Measurements from ENCODE around the gene PIK3AP1.

PIK3AP1 gene

DNA sequence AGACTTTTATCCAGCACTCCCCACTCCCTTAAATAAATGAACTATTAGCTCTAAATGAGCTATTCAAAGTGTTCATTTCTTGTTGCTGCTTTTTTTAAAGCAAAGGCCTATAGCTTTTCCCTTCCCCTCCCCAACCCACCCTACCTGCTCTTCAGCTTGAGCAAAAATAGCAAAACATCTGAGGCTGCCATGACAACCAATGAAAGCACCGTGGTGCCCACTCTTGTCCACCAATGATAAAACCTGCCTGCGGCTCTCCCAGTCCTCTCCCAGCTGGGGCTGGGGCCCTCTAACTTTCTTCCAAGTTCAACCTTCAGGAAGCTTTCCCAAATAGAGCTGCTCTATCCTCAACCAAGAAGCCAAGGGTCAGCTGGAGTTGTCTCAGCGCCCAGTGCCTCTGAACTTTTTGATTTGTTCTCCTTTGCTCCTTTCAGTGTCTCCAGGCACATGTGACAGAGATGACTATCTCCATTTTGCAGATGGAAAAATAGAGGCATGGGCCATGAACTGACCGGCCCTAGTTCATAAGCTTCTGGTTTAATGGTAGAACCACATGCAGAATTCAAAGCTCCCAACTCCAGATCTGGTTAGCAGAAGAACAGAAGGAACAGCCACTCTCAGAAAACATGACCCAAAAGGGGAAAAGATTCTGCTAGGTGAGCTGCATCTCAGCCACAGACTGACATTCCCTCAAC is 47.7 kb downstream of the PIK3AP1 start:
- no peak for DNase-seq (ENCODE audit: low read depth)

DNA sequence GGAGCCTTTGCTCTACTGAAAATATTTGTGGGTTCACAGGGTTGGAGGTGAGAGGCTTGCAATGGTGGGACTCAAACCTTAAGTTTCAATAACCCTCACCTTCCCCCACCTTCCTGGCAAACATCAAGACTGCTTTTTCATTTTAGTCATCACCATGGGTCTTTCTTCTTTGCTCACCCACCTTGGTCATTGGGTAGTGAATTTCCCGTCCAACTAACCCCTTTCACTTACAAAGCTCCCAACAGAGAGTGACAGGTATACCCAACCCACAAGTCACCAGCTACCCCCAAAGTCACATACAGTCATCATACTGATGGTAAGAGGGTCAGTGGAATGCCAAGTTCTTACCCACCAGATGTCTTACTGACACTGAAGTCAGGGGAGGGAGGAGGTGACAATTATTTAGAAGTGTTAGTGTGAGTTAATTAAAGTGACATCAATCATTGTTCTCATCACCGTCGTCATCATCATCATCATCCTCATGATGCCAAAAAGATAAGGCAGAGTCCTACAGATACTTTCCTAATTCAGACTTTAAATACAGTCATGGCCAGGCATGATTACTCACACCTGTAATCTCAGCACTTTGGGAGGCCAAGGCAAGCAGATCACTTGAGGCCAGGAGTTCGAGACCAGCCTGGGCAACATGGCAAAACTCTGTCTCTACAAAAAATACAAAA is 49.0 kb downstream of the PIK3AP1 start:
- no peak for DNase-seq (ENCODE audit: low read depth)

- no peak for DNase-seq (ENCODE audit: low read depth)
Measured at GRCh38 chr10:96670786-96671185, 49.5 kb downstream of the PIK3AP1 start.

GRCh38 chr10:96667401-96667800 is 52.9 kb downstream of the PIK3AP1 start:
- no peak for DNase-seq (ENCODE audit: low read depth)

GRCh38 chr10:96666741-96667140 is 53.6 kb downstream of the PIK3AP1 start:
- DNase-seq (ENCODE audit: low read depth): no peak

- DNase-seq (ENCODE audit: low read depth): no peak
Measured at GRCh38 chr10:96665306-96665705, 55.0 kb downstream of the PIK3AP1 start.

DNA sequence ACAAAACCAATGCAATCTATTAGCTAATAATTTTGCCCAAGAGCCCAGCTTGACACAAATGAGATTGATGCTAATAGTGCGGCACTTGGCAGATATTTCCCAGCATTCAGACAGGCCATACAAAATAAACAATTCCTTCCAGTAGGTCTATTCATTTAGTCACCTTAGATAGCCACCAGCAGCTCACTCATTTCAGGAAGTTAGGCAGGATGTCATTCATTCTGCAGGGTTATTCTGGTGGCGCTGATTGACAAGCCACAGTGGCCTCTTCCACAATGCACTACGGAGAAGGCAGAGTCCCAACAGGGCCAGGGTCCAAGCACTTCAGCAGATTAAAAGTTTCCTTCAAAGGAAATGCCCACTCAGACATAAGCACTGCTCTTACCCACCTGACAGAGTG is 55.8 kb downstream of the PIK3AP1 start:
- DNase-seq (ENCODE audit: low read depth): no peak

DNA sequence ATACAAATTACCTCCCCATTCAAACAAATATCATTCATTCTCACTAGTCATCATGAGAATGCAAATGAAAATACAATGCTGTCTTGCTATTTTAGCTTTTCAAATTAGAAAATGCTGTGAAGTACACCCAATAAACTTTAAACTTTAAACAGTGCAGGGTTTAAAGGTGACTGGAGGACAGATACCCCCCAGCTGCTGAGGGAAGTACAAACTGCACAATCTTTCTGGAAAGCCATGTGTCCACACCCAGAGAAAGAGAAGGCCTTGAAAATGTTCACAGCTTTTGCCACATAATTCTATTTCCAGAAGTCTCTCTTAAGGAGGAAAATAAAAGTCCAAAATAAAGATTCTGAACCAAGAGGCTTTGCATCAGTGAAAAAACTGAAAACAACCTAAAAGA is 56.5 kb downstream of the PIK3AP1 start:
- no peak for DNase-seq (ENCODE audit: low read depth)

DNA sequence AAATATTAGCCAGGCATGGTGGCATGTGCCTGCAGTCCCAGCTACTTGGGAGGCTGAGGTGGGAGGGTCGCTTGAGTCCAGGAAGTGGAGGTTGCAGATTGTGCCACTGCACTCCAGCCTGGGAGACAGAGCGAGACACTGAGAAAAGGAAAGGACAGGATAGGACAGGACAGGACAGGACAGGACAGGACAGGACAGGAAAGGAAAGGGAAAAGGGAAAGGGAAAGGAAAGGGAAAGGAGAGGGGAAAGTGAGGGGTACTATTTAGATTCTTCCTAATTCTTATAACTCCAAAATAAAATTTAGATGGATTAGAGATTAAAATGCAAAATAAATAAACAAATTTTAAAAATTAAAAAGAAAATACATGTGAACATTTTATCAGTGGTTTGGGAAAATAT is 58.7 kb downstream of the PIK3AP1 start:
- no peak for DNase-seq (ENCODE audit: low read depth)

GRCh38 chr10:96660297-96660696 is 60.0 kb downstream of the PIK3AP1 start:
- DNase-seq (ENCODE audit: low read depth): no peak

DNA sequence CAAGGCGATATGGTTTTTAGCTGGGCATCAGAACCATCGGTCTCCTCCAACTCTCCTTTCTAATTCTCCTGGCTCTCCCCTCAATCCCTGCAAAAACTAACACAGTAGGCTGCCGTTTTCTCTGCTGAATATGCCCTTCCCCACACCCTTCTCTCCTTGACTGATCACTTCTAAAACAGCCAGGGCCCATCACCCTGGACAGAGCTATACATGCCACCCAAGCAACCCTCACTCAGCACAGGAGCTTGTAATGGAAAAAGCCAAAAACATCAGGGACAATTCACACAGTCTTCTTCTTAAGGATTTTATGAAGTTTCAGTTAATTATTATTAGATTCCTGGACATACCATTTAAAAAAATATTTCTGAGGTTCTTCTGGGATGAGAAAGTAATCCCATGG is 61.5 kb downstream of the PIK3AP1 start:
- no peak for DNase-seq (ENCODE audit: low read depth)

- no peak for DNase-seq (ENCODE audit: low read depth)
Measured at GRCh38 chr10:96657385-96657784, 62.9 kb downstream of the PIK3AP1 start.

DNA sequence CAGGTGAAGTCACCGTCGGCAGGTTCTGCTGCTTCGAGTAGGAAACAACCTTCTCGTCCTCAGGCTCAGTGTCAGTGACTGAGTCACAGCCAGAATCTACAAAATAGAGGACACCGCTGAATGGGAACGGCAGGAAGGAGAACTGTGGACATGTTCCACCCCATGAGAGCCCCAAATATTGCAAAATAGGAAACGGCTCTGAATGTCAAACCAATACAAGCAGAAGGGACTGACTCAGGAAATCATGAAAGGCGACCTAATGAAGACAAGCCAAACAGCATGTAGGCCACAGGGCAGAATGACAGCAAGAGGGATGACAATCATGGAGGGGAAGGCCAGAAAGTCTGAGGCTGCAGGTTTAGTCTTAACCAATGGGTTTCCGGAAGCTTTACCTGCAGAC is 63.5 kb downstream of the PIK3AP1 start:
- DNase-seq (ENCODE audit: low read depth): no peak

- no peak for DNase-seq (ENCODE audit: low read depth)
Measured at GRCh38 chr10:96656198-96656577, 64.1 kb downstream of the PIK3AP1 start.

GRCh38 chr10:96655461-96656197 is 64.7 kb downstream of the PIK3AP1 start:
- no peak for DNase-seq (ENCODE audit: low read depth)

GRCh38 chr10:96651998-96652431 is 68.3 kb downstream of the PIK3AP1 start:
- no peak for DNase-seq (ENCODE audit: low read depth)

- DNase-seq (ENCODE audit: low read depth): no peak
Measured at GRCh38 chr10:96650958-96651357, 69.4 kb downstream of the PIK3AP1 start.

- DNase-seq (ENCODE audit: low read depth): no peak
Measured at GRCh38 chr10:96648297-96648696, 72.0 kb downstream of the PIK3AP1 start.

- DNase-seq (ENCODE audit: low read depth): no peak
Measured at GRCh38 chr10:96647466-96647865, 72.8 kb downstream of the PIK3AP1 start.

DNA sequence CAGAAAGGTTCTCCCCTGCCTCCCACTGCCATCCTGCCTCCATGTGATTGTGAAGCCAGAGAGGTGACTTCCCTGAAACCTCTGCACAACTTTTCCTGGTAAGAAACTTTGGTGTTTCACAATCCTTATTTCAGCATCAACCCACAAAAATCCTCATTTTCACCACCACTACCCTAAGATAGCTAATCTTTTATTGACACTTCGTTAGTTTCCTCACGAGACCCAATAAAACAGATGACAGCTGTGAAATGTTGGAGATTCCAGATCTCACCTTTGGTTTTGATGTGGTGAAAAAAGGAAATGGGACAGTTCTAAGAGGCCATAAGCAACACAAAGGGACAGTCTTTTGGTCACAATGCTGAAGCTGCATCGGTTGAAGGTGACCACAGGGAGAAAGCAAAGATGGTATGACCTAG is 73.6 kb downstream of the PIK3AP1 start:
- no peak for DNase-seq (ENCODE audit: low read depth)

GRCh38 chr10:96646301-96646700 is 74.0 kb downstream of the PIK3AP1 start:
- no peak for DNase-seq (ENCODE audit: low read depth)

DNA sequence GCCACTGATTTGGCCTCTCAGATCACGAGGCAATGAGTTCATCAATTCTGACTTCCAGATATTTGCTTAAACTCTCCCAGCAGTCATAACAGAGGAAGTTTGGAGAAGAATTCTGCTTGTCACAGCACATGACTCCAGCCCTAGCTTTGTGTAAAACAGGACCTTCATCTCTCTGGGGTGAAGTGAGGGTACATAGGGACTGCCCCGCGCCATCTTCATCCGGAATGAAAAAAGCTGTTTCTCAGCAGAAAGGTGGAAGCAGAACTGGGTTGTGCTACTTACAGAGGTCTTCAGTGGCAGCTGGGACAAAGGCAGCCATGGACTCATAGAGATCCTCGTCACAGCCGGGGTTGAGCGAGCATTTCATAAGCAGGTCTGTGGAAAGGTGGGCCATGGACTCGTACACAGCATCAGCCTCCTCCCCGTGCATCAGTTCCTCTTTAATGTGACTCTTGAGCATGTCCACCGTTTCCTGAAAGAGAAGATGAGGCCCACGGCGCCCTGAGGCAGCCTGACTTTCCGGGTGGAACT is 75.1 kb downstream of the PIK3AP1 start:
- no peak for DNase-seq (ENCODE audit: low read depth)

DNA sequence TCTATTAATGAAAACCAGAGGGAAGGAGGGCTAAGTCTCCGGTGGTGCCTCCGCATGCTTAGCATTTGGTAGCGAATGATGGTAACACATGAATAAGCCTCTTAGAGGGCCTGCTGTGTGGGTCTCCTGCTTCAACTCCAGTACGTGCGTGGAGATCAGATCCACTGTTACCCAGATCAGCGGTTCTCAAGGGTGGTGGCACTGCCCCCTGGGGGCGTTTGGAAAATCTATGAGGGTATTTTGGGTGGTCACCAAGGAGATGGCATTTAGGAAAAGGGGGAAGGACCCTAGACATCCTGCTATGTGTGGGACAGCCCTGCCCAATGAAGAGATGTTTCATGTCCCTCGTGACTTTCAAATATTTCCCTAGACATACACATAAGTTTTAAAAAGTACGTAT is 76.4 kb downstream of the PIK3AP1 start:
- no peak for DNase-seq (ENCODE audit: low read depth)
